GM12878 (cell line): Measurements from ENCODE around the gene SEMA3B. TPM values are rescaled to one million over a fixed set of nuclear protein-coding genes. Genes with fewer than 3 reads are reported as not detected.

ENCODE experiments used
- CBX3 ChIP-seq: fragments of 200-600 bp; sonication (generic); IDR thresholded peaks from 2 replicates; pipeline ENCODE4 v1.6.1; 2016; ENCODE audit warnings: low read depth, borderline replicate concordance
- CREB1 ChIP-seq: IDR thresholded peaks from 2 replicates; pipeline ENCODE4 v1.6.1; 2012; ENCODE audit warnings: low read depth, mild to moderate bottlenecking, inconsistent platforms
- DPF2 ChIP-seq: fragments of 450-650 bp; IDR thresholded peaks from 2 replicates; pipeline ENCODE4 v1.6.1; 2017; ENCODE audit warnings: mild to moderate bottlenecking
- EED ChIP-seq: sonication (generic); IDR thresholded peaks from 2 replicates; pipeline ENCODE4 v1.6.1; 2016; ENCODE audit warnings: antibody characterized with exemption, low read depth
- EGR1 ChIP-seq, 2 experiments: IDR thresholded peaks; 1 replicate in 1 of 2; 2 replicates in 1 of 2; pipeline ENCODE4 v1.6.1; 2011 to 2012; ENCODE audit warnings: low read depth in 2 of 2, low read length in 2 of 2, borderline replicate concordance in 1 of 2, mild to moderate bottlenecking in 1 of 2, moderate library complexity in 1 of 2
- EP300 ChIP-seq, 2 experiments: fragments of 150-350 bp in 1 of 2; IDR thresholded peaks; 2 replicates each; pipeline ENCODE4 v1.6.1; 2011 to 2012; ENCODE audit warnings: low read depth in 2 of 2, low read length in 2 of 2, borderline replicate concordance in 1 of 2, improper control_type of control experiment in 1 of 2, inconsistent platforms in 1 of 2; ENCODE audit not compliant: control insufficient read depth in 1 of 2
- MEF2A ChIP-seq: IDR thresholded peaks from 2 replicates; pipeline ENCODE4 v1.6.1; 2011; ENCODE audit warnings: low read depth, mild to moderate bottlenecking, low read length, moderate library complexity; ENCODE audit not compliant: insufficient read depth
- NFYB ChIP-seq: IDR thresholded peaks from 2 replicates; pipeline ENCODE4 v1.6.1; 2011; ENCODE audit warnings: low read depth, mild to moderate bottlenecking, low read length, improper control_type of control experiment, moderate library complexity; ENCODE audit not compliant: insufficient read depth
- NR2F1 ChIP-seq: fragments of 450-650 bp; conservative IDR thresholded peaks from 2 replicates; pipeline ENCODE4 v1.6.1; 2017; ENCODE audit warnings: mild to moderate bottlenecking
- NRF1 ChIP-seq: conservative IDR thresholded peaks from 2 replicates; pipeline ENCODE4 v1.6.1; 2011; ENCODE audit warnings: mild to moderate bottlenecking, low read depth, low read length, improper control_type of control experiment
- RAD51 ChIP-seq: fragments of 450-650 bp; IDR thresholded peaks from 2 replicates; pipeline ENCODE4 v1.6.1; 2016; ENCODE audit warnings: moderate library complexity, mild to moderate bottlenecking, inconsistent platforms
- RCOR1 ChIP-seq: conservative IDR thresholded peaks from 2 replicates; pipeline ENCODE4 v1.6.1; 2012; ENCODE audit warnings: low read depth, low read length, improper control_type of control experiment
- RELA ChIP-seq: fragments of 450-650 bp; IDR thresholded peaks from 2 replicates; pipeline ENCODE4 v1.8.0; 2014; ENCODE audit warnings: borderline replicate concordance; ENCODE audit not compliant: partially characterized antibody
- SIN3A ChIP-seq: IDR thresholded peaks from 2 replicates; pipeline ENCODE4 v1.6.1; 2012; ENCODE audit warnings: low read depth, low read length, improper control_type of control experiment
- TAF1 ChIP-seq: IDR thresholded peaks from 2 replicates; pipeline ENCODE4 v1.6.1; 2011; ENCODE audit warnings: mild to moderate bottlenecking, low read depth, low read length, borderline replicate concordance
- ZSCAN29 ChIP-seq: fragments of 450-650 bp; IDR thresholded peaks from 2 replicates; pipeline ENCODE4 v1.6.1; 2017; ENCODE audit warnings: mild to moderate bottlenecking, moderate library complexity
- polyA plus RNA-seq, 11 experiments: library from polyadenylated mRNA; depleted of rRNA in 4 of 11; unstranded in 6 of 11; stranded (reverse) in 5 of 11; fragments of >200 nt; fragmentation: Nextera tagmentation in 4 of 11; fragmentation: Illumina TruSeq in 1 of 11; extraction: Ambion mirVana in 4 of 11; extraction: Trizol in 1 of 11; gene quantifications; 1 replicate in 1 of 11; 2 replicates in 10 of 11; pipeline versions ENCODE4 v1.2.1 to v1.2.3, GENCODE V29; 2011 to 2016; ENCODE audit warnings: inconsistent platforms in 2 of 11, missing spikeins in 2 of 11, low read depth in 1 of 11
- total RNA-seq, 4 experiments: library from RNA; depleted of rRNA in 3 of 4; stranded (reverse); fragments of >200 nt in 3 of 4; fragmentation: Illumina TruSeq in 1 of 4; extraction: Trizol in 1 of 4; gene quantifications; 2 replicates each; pipeline versions ENCODE4 v1.2.1 to v1.2.3, GENCODE V29; 2013 to 2021
- TF ChIP-seq, protein P1 (sequence below): IDR thresholded peaks from 2 replicates; pipeline ENCODE4 v1.6.1; 2012; ENCODE audit warnings: low read depth, low read length, improper control_type of control experiment
- TF ChIP-seq, protein P2 (sequence below): fragments of 450-650 bp; IDR thresholded peaks from 2 replicates; pipeline ENCODE4 v1.6.1; 2017; ENCODE audit warnings: antibody characterized with exemption, mild to moderate bottlenecking, moderate library complexity
- TF ChIP-seq, protein P3 (sequence below): IDR thresholded peaks from 2 replicates; pipeline ENCODE4 v1.6.1; 2012; ENCODE audit warnings: improper control_type of control experiment, low read depth, low read length; ENCODE audit not compliant: insufficient replicate concordance
- TF ChIP-seq, protein P4 (sequence below): IDR thresholded peaks from 2 replicates; pipeline ENCODE4 v1.6.1; 2012; ENCODE audit warnings: low read depth, low read length, improper control_type of control experiment

The SEMA3B gene
- total and polyA plus RNA-seq, 10 of the 15 experiments (the other 5 are each of a cell fraction or from before 2014, with no cell fraction given): 0.06 to 0.59 (median 0.14) TPM; not detected in 2

DNA sequence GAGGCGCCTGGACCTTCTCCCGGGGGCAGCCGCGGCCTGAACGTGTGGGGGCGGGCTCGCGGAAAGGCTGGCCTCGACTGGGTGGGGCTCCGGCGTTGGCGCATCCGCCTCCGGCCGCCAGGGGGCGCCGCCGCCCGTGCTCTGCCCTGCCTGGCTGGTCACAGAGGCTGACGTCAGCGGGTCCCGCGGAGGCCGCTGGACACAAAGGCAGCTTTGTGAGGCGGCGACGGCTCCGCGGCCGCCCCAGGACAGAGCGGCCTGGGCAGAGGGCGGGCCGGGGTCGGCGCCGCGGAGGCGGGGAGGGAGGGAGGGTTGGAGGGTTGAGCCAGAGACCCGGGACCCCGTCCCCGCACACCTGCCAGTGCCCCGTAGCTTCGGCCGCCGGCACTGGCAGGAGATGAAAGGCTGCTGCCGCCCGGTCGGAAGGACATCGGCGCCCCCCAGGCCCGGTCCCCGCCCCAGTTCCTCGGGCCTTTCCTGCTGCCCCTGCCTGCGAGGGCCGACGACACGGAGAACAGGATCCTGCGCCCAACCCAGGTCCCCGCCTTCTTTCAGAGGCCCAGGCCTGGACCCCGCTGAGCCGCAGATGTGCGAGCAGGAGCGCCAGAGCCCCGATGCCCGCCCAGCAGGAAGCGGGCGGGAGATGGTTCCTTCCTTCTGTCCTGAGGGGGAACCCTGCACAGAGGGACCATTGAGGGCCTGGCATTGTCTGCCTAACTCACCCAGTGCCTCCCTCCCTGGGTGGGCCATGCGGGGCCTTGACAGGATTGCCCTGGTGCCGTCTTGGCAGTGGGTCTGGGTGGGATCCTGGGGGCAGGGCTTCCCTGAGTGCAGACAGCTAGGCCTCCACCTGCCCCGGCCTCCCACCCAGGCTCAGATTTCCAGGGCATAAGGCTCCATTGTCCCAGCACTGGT lies 8.7 kb upstream of the SEMA3B start (continued):
- no peak for TF ChIP-seq RCOR1
- TF ChIP-seq RAD51: no peak
- TF ChIP-seq EP300 (IDR thresholded peaks at IDR 0.05; ENCODE audit: borderline replicate concordance in 1 of 2, control insufficient read depth in 1 of 2, low read depth in 2 of 2, low read length in 2 of 2): no peak
- 0 out of 2 replicates have a peak, but pooled peaks have one; percentile 42 for TF ChIP-seq MEF2A
- TF ChIP-seq CREB1: peak; percentile 84
- TF ChIP-seq, protein P1, sequence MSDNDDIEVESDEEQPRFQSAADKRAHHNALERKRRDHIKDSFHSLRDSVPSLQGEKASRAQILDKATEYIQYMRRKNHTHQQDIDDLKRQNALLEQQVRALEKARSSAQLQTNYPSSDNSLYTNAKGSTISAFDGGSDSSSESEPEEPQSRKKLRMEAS: peak; percentile 15; the same call in 1 of the 2 replicates
- no peak; the same call in 1 of the 2 replicates for TF ChIP-seq ZSCAN29
- TF ChIP-seq, protein P2, sequence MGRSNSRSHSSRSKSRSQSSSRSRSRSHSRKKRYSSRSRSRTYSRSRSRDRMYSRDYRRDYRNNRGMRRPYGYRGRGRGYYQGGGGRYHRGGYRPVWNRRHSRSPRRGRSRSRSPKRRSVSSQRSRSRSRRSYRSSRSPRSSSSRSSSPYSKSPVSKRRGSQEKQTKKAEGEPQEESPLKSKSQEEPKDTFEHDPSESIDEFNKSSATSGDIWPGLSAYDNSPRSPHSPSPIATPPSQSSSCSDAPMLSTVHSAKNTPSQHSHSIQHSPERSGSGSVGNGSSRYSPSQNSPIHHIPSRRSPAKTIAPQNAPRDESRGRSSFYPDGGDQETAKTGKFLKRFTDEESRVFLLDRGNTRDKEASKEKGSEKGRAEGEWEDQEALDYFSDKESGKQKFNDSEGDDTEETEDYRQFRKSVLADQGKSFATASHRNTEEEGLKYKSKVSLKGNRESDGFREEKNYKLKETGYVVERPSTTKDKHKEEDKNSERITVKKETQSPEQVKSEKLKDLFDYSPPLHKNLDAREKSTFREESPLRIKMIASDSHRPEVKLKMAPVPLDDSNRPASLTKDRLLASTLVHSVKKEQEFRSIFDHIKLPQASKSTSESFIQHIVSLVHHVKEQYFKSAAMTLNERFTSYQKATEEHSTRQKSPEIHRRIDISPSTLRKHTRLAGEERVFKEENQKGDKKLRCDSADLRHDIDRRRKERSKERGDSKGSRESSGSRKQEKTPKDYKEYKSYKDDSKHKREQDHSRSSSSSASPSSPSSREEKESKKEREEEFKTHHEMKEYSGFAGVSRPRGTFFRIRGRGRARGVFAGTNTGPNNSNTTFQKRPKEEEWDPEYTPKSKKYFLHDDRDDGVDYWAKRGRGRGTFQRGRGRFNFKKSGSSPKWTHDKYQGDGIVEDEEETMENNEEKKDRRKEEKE: no peak
- TF ChIP-seq TAF1: no peak
- TF ChIP-seq EED: no peak
- TF ChIP-seq NR2F1: peak; percentile 58
- TF ChIP-seq EGR1 (IDR thresholded peaks at IDR 0.05; ENCODE audit: borderline replicate concordance in 1 of 2, low read depth in 2 of 2, low read length in 2 of 2): peak in 1 of 2 experiments; percentile 81; a peak in 1 of 3 replicates
- no peak for TF ChIP-seq CBX3
- TF ChIP-seq NFYB: no peak
- no peak for TF ChIP-seq NRF1
- TF ChIP-seq RELA: no peak
- peak; percentile 37 for TF ChIP-seq DPF2
- TF ChIP-seq, protein P3, sequence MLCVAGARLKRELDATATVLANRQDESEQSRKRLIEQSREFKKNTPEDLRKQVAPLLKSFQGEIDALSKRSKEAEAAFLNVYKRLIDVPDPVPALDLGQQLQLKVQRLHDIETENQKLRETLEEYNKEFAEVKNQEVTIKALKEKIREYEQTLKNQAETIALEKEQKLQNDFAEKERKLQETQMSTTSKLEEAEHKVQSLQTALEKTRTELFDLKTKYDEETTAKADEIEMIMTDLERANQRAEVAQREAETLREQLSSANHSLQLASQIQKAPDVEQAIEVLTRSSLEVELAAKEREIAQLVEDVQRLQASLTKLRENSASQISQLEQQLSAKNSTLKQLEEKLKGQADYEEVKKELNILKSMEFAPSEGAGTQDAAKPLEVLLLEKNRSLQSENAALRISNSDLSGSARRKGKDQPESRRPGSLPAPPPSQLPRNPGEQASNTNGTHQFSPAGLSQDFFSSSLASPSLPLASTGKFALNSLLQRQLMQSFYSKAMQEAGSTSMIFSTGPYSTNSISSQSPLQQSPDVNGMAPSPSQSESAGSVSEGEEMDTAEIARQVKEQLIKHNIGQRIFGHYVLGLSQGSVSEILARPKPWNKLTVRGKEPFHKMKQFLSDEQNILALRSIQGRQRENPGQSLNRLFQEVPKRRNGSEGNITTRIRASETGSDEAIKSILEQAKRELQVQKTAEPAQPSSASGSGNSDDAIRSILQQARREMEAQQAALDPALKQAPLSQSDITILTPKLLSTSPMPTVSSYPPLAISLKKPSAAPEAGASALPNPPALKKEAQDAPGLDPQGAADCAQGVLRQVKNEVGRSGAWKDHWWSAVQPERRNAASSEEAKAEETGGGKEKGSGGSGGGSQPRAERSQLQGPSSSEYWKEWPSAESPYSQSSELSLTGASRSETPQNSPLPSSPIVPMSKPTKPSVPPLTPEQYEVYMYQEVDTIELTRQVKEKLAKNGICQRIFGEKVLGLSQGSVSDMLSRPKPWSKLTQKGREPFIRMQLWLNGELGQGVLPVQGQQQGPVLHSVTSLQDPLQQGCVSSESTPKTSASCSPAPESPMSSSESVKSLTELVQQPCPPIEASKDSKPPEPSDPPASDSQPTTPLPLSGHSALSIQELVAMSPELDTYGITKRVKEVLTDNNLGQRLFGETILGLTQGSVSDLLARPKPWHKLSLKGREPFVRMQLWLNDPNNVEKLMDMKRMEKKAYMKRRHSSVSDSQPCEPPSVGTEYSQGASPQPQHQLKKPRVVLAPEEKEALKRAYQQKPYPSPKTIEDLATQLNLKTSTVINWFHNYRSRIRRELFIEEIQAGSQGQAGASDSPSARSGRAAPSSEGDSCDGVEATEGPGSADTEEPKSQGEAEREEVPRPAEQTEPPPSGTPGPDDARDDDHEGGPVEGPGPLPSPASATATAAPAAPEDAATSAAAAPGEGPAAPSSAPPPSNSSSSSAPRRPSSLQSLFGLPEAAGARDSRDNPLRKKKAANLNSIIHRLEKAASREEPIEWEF: no peak
- TF ChIP-seq SIN3A: no peak
- TF ChIP-seq, protein P4, sequence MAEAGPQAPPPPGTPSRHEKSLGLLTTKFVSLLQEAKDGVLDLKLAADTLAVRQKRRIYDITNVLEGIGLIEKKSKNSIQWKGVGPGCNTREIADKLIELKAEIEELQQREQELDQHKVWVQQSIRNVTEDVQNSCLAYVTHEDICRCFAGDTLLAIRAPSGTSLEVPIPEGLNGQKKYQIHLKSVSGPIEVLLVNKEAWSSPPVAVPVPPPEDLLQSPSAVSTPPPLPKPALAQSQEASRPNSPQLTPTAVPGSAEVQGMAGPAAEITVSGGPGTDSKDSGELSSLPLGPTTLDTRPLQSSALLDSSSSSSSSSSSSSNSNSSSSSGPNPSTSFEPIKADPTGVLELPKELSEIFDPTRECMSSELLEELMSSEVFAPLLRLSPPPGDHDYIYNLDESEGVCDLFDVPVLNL: no peak
